SK-N-SH (cell line): ENCODE data around the gene HRH3. TPM values are rescaled to one million over a fixed set of nuclear protein-coding genes. Genes with fewer than 3 reads are reported as not detected.

Source experiments
- CTCF ChIA-PET: fragments of 300-600, 350-600 bp; formaldehyde crosslinking; extraction: SDS; loops from one replicate; lab custom pipeline; 2021; lab: Yijun Ruan, JAX
- POLR2A ChIA-PET: fragments of 350-600 bp; sonication (Branson Sonifier 250); formaldehyde crosslinking; extraction: SDS; loops from one replicate; lab custom pipeline; 2020; ENCODE audit warnings: antibody characterized with exemption, inconsistent platforms; lab: Yijun Ruan, JAX
- DNase-seq: peaks from one replicate; pipeline ENCODE4 v3.0.0; 2012
- H2AFZ ChIP-seq: fragments of 200-600 bp; sonication (generic); 2 replicates; pipeline ENCODE4 v1.8.1; 2016; ENCODE audit warnings: antibody characterized with exemption, mild to moderate bottlenecking, low read depth
- H3F3A ChIP-seq: fragments of 200-600 bp; sonication (generic); replicated peaks from 2 replicates; pipeline ENCODE3; 2016; ENCODE audit warnings: antibody characterized with exemption, mild to moderate bottlenecking; ENCODE audit not compliant: insufficient read depth
- H3K27ac ChIP-seq, 2 experiments: fragments of 200-500 bp in 1 of 2; fragments of 200-600 bp in 1 of 2; sonication (Bioruptor generic) in 1 of 2; sonication (generic), shearing (Covaris generic) in 1 of 2; 2 replicates each; pipeline versions ENCODE4 v1.5.1 to v1.6.1; 2014 to 2016; ENCODE audit warnings: low read depth in 2 of 2, inconsistent platforms in 1 of 2, low read length in 1 of 2, mild to moderate bottlenecking in 1 of 2, mixed read lengths in 1 of 2
- H3K27me3 ChIP-seq: fragments of 200-600 bp; sonication (generic), shearing (Covaris generic); 2 replicates; pipeline ENCODE4 v1.6.1; 2016; ENCODE audit warnings: mixed run types; ENCODE audit not compliant: insufficient read depth
- H3K36me3 ChIP-seq, 2 experiments: fragments of 200-500 bp in 1 of 2; fragments of 200-600 bp in 1 of 2; sonication (Bioruptor generic) in 1 of 2; sonication (generic) in 1 of 2; replicated peaks in 1 of 2; 2 replicates each; pipeline versions ENCODE3 to v1.5.1; 2014 to 2016; ENCODE audit warnings: low read length in 1 of 2, mild to moderate bottlenecking in 1 of 2; ENCODE audit not compliant: insufficient read depth in 2 of 2, control insufficient read depth in 1 of 2
- H3K4me1 ChIP-seq, 2 experiments: fragments of 200-500 bp in 1 of 2; fragments of 200-600 bp in 1 of 2; sonication (Bioruptor generic) in 1 of 2; sonication (generic), shearing (Covaris generic) in 1 of 2; 2 replicates each; pipeline versions ENCODE4 v1.5.1 to v1.6.1; 2014 to 2016; ENCODE audit warnings: low read depth in 1 of 2, low read length in 1 of 2, mixed run types in 1 of 2; ENCODE audit not compliant: insufficient read depth in 2 of 2, control insufficient read depth in 1 of 2
- H3K4me2 ChIP-seq: fragments of 200-600 bp; sonication (generic), shearing (Covaris generic); 2 replicates; pipeline ENCODE4 v1.6.1; 2017; ENCODE audit warnings: mixed run types
- H3K4me3 ChIP-seq, 2 experiments: fragments of 200-500 bp in 1 of 2; fragments of 200-600 bp in 1 of 2; sonication (Bioruptor generic) in 1 of 2; sonication (generic), shearing (Covaris generic) in 1 of 2; 2 replicates each; pipeline versions ENCODE4 v1.5.1 to v1.8.1; 2014 to 2016; ENCODE audit warnings: low read depth in 2 of 2, inconsistent platforms in 1 of 2, low read length in 1 of 2, mild to moderate bottlenecking in 1 of 2, mixed read lengths in 1 of 2, moderate library complexity in 1 of 2
- H3K79me2 ChIP-seq: fragments of 200-600 bp; sonication (generic); 2 replicates; pipeline ENCODE4 v1.8.1; 2017; ENCODE audit warnings: mild to moderate bottlenecking; ENCODE audit not compliant: insufficient read depth
- H3K9ac ChIP-seq: fragments of 200-600 bp; sonication (generic); 2 replicates; pipeline ENCODE4 v1.6.1; 2017; ENCODE audit warnings: mixed run types
- H3K9me2 ChIP-seq: fragments of 200-600 bp; sonication (generic); 2 replicates; pipeline ENCODE4 v1.6.1; 2017; ENCODE audit warnings: mixed run types
- H3K9me3 ChIP-seq: fragments of 200-600 bp; sonication (generic); 2 replicates; pipeline ENCODE4 v1.6.1; 2017; ENCODE audit warnings: mixed run types, mild to moderate bottlenecking, moderate library complexity
- H4K20me1 ChIP-seq: fragments of 200-600 bp; sonication (generic); 2 replicates; pipeline ENCODE4 v1.6.1; 2017; ENCODE audit warnings: mild to moderate bottlenecking, mixed run types; ENCODE audit not compliant: insufficient read depth
- CHD2 ChIP-seq: fragments of 150-350 bp; IDR thresholded peaks from 2 replicates; pipeline ENCODE4 v1.6.1; 2018; ENCODE audit warnings: low read length; ENCODE audit not compliant: partially characterized antibody
- ELF1 ChIP-seq: IDR thresholded peaks from 2 replicates; pipeline ENCODE4 v1.4.0; 2012
- EP300 ChIP-seq, 2 experiments: IDR thresholded peaks; 2 replicates each; pipeline versions ENCODE4 v1.4.0 to v1.6.1; 2012; ENCODE audit warnings: borderline replicate concordance in 1 of 2, low read depth in 1 of 2, low read length in 1 of 2
- FOSL2 ChIP-seq: IDR thresholded peaks from 2 replicates; pipeline ENCODE4 v1.4.0; 2012; ENCODE audit warnings: low read depth, mild to moderate bottlenecking, moderate library complexity, borderline replicate concordance
- MAX ChIP-seq: IDR thresholded peaks from 2 replicates; pipeline ENCODE4 v1.4.0; 2012; ENCODE audit warnings: low read depth
- MEF2A ChIP-seq: IDR thresholded peaks from 2 replicates; pipeline ENCODE4 v1.4.0; 2012; ENCODE audit warnings: low read depth, borderline replicate concordance
- MXI1 ChIP-seq: IDR thresholded peaks from 2 replicates; pipeline ENCODE4 v1.6.1; 2012; ENCODE audit warnings: mild to moderate bottlenecking, low read depth, low read length, improper control_type of control experiment
- NRF1 ChIP-seq: IDR thresholded peaks from 2 replicates; pipeline ENCODE4 v1.6.1; 2012; ENCODE audit warnings: low read depth, mild to moderate bottlenecking, low read length
- RAD21 ChIP-seq: IDR thresholded peaks from 2 replicates; pipeline ENCODE4 v1.6.1; 2012; ENCODE audit warnings: mild to moderate bottlenecking, low read length
- RCOR1 ChIP-seq: fragments of 150-350 bp; IDR thresholded peaks from 2 replicates; pipeline ENCODE4 v1.6.1; 2017; ENCODE audit warnings: antibody characterized with exemption, low read length
- RXRA ChIP-seq: IDR thresholded peaks from 2 replicates; pipeline ENCODE4 v1.4.0; 2012; ENCODE audit warnings: low read depth, mild to moderate bottlenecking, borderline replicate concordance
- SMC3 ChIP-seq: IDR thresholded peaks from 2 replicates; pipeline ENCODE4 v1.6.1; 2012; ENCODE audit warnings: low read depth, low read length, improper control_type of control experiment
- TAF1 ChIP-seq: IDR thresholded peaks from 2 replicates; pipeline ENCODE4 v1.6.1; 2012; ENCODE audit warnings: low read depth, mild to moderate bottlenecking, low read length, moderate library complexity, borderline replicate concordance
- WGBS: methylation state at CpG from one replicate; pipeline ENCODE4 v1.1.6; 2017; ENCODE audit warnings: low lambda C conversion rate; 5-methylcytosine and 5-hydroxymethylcytosine counted together
- polyA plus RNA-seq, 3 experiments: library from polyadenylated mRNA; depleted of rRNA; stranded (reverse); fragments of >200 nt; gene quantifications; 2 replicates each; pipeline ENCODE4 v1.2.3, GENCODE V29; 2012
- TF ChIP-seq, protein P1 (sequence below): fragments of 200-600 bp; sonication (generic); IDR thresholded peaks from 2 replicates; pipeline ENCODE4 v1.6.1; 2017; ENCODE audit warnings: antibody characterized with exemption, mild to moderate bottlenecking, moderate library complexity
- TF ChIP-seq, protein P2 (sequence below): fragments of 150-350 bp; IDR thresholded peaks from 2 replicates; pipeline ENCODE4 v1.6.1; 2016; ENCODE audit warnings: mild to moderate bottlenecking, low read depth, low read length
- TF ChIP-seq, protein P3 (sequence below): IDR thresholded peaks from 2 replicates; pipeline ENCODE4; 2012

The HRH3 gene
- polyA plus RNA-seq, 1 of the 3 experiments (the other 2 are of a cell fraction), result 0.02 TPM

DNA sequence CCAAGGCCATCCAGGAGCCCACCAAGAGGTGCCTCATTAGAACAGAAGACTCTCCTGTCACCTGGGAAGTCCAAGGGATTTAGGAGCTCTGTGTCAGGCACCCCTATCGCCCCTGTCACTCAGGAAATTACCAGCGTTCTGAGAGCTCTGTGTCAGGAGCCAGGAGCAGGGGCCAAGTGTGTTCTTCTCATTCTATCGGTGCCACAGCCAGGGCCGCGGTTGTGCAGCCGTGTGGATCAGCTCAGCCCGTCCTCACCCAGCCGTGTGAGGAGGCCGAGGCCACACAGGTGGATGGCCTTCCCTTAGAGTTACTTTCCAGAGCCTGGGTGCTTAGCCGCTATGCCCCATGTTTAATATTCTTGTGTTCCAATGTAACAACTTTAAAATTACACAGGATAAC lies 27.4 kb downstream of the HRH3 start:
- Histone ChIP-seq H3K27me3 (no peaks in the 10 kb centered on the region), H3K4me3 (no peak overlapping the region), H3K4me1 (no peaks in the 10 kb centered on the region), H2AFZ (no peak overlapping the region), H3K27ac (no peak overlapping the region), H3K36me3 (peaks cover 16 to 35% of the 10 kb centered on the region in 2 experiments), H3F3A (no peaks in the 10 kb centered on the region), H3K9ac (no peak overlapping the region), H3K9me2 (no peaks in the 10 kb centered on the region), H3K79me2 (peaks cover 48% of the 10 kb centered on the region), H4K20me1 (peaks cover 4% of the 10 kb centered on the region; the same call in 1 of the 2 replicates), H3K4me2 (no peak overlapping the region), H3K9me3 (no peaks in the 10 kb centered on the region)
- TF ChIP-seq SMC3 (no peak), ELF1 (no peak), FOSL2 (no peak), RAD21 (no peak), MXI1 (no peak), RCOR1 (no peak), MEF2A (no peak), MAX (no peak), RXRA (no peak)
- TF ChIP-seq, protein P1, sequence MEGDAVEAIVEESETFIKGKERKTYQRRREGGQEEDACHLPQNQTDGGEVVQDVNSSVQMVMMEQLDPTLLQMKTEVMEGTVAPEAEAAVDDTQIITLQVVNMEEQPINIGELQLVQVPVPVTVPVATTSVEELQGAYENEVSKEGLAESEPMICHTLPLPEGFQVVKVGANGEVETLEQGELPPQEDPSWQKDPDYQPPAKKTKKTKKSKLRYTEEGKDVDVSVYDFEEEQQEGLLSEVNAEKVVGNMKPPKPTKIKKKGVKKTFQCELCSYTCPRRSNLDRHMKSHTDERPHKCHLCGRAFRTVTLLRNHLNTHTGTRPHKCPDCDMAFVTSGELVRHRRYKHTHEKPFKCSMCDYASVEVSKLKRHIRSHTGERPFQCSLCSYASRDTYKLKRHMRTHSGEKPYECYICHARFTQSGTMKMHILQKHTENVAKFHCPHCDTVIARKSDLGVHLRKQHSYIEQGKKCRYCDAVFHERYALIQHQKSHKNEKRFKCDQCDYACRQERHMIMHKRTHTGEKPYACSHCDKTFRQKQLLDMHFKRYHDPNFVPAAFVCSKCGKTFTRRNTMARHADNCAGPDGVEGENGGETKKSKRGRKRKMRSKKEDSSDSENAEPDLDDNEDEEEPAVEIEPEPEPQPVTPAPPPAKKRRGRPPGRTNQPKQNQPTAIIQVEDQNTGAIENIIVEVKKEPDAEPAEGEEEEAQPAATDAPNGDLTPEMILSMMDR, result no peak
- TF ChIP-seq, protein P2, sequence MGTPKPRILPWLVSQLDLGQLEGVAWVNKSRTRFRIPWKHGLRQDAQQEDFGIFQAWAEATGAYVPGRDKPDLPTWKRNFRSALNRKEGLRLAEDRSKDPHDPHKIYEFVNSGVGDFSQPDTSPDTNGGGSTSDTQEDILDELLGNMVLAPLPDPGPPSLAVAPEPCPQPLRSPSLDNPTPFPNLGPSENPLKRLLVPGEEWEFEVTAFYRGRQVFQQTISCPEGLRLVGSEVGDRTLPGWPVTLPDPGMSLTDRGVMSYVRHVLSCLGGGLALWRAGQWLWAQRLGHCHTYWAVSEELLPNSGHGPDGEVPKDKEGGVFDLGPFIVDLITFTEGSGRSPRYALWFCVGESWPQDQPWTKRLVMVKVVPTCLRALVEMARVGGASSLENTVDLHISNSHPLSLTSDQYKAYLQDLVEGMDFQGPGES, result no peak
- TF ChIP-seq, protein P3, sequence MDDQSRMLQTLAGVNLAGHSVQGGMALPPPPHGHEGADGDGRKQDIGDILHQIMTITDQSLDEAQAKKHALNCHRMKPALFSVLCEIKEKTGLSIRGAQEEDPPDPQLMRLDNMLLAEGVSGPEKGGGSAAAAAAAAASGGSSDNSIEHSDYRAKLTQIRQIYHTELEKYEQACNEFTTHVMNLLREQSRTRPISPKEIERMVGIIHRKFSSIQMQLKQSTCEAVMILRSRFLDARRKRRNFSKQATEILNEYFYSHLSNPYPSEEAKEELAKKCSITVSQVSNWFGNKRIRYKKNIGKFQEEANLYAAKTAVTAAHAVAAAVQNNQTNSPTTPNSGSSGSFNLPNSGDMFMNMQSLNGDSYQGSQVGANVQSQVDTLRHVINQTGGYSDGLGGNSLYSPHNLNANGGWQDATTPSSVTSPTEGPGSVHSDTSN, result no peak
- 97% methylated on average over 5 of the region's 10 CpGs for WGBS
- ChIA-PET CTCF (no interaction called here), POLR2A (no interaction called here)
- no peak for DNase-seq

- H3K9ac ChIP-seq, result no peak overlapping the region
- no peaks in the 10 kb centered on the region for H3K4me1 ChIP-seq
- no peak overlapping the region for H3K4me3 ChIP-seq
- WGBS, result 92% methylated on average over 6 of the region's 14 CpGs
- peaks cover 15 to 31% of the 10 kb centered on the region in 2 experiments for H3K36me3 ChIP-seq
- H3K9me2 ChIP-seq, result no peaks in the 10 kb centered on the region
- H3K79me2 ChIP-seq, result peaks cover 54% of the 10 kb centered on the region
- CTCF ChIA-PET, result no interaction called here
- H3K27me3 ChIP-seq, result no peaks in the 10 kb centered on the region
- H3F3A ChIP-seq, result peaks cover 2% of the 10 kb centered on the region
- no peak overlapping the region for H3K4me2 ChIP-seq
- POLR2A ChIA-PET, result interaction anchor here (0.7 kb wide), 1 partner anchor 49 kb away, joined by 3 read pairs; no protein-coding TSS in a partner anchor
- DNase-seq, result no peak
- peaks cover 4% of the 10 kb centered on the region for H4K20me1 ChIP-seq
- TF ChIP-seq ELF1 (no peak), CHD2 (no peak), EP300 (IDR thresholded peaks at IDR 0.05; ENCODE audit: borderline replicate concordance in 1 of 2, low read depth in 1 of 2, low read length in 1 of 2) (no peak), NRF1 (no peak), TAF1 (no peak)
- TF ChIP-seq, protein P2, result no peak
- no peak overlapping the region for H2AFZ ChIP-seq
- no peaks in the 10 kb centered on the region for H3K9me3 ChIP-seq
- H3K27ac ChIP-seq, result no peak overlapping the region
These were observed 28.1 kb downstream of the HRH3 start for GRCh38 chr20:62191781-62192559.
